Mucosa of rectum (tissue), 2 donors: ENCODE results near the gene PDE6H.

ENCODE experiments used
- H3K27ac ChIP-seq, 2 donors: one replicate each; pipeline ENCODE4 v1.7.0; 2013; ENCODE audit warnings: inconsistent platforms in 2 of 2, low read depth in 2 of 2, low read length in 2 of 2
- H3K27me3 ChIP-seq, 2 donors: one replicate each; pipeline ENCODE4 v1.7.0; 2013; ENCODE audit warnings: low read length in 2 of 2; ENCODE audit not compliant: control insufficient read depth in 2 of 2, insufficient read depth in 2 of 2
- H3K36me3 ChIP-seq, 2 donors: one replicate each; pipeline ENCODE4 v1.7.0; 2013; ENCODE audit warnings: low read length in 2 of 2; ENCODE audit not compliant: control insufficient read depth in 2 of 2, insufficient read depth in 2 of 2
- H3K4me1 ChIP-seq, 2 donors: one replicate each; pipeline ENCODE4 v1.7.0; 2013; ENCODE audit warnings: low read length in 2 of 2, mild to moderate bottlenecking in 1 of 2; ENCODE audit not compliant: control insufficient read depth in 2 of 2, insufficient read depth in 2 of 2
- H3K4me3 ChIP-seq, 2 donors: one replicate each; pipeline ENCODE4 v1.7.0; 2013; ENCODE audit warnings: low read length in 2 of 2
- H3K9ac ChIP-seq, 2 donors: one replicate each; pipeline ENCODE4 v1.7.0; 2013; ENCODE audit warnings: low read length in 2 of 2, low read depth in 1 of 2, mild to moderate bottlenecking in 1 of 2
- H3K9me3 ChIP-seq, 2 donors: one replicate each; pipeline ENCODE4 v1.7.0; 2013; ENCODE audit warnings: low read length in 2 of 2; ENCODE audit not compliant: control insufficient read depth in 2 of 2
- donor health status: healthy.
- donor health status: Normal muscosa, but diverticular disease.

PDE6H gene

DNA sequence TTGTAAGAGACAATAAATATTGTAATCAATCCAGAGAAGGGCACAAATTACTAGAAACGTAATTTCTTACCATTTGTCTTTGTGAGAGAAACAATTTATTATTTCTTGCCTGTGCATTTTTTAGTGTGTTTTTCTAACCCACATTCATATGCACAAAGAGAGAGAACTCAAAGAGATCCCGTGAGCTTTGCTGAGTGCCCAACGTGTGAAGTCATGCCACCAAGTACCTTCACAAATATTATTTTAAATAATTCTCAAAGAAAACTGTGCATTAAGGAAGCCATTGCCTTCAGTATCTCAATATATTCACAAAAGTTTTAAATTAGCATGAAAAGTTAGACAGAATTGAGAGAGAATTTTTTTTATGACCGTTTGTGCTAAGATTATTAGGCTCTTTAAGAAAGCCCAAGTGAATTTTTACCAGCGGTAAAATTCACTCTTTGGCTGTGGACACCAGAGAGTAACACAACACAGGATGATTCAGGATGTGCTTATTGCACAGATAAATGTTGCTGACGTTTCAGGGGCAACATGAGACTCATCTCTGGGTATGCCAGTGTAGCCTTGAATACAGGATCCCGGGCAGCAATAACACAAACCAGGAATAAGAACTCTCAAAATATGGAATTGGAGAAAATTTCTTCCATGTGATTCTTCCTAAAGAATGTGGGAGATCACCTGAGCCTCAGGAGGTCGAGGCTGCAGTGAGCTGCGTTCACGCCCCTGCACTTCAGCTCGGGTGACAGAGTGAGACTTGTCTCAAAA, 14.3 kb upstream of the PDE6H start:
- Histone ChIP-seq H3K9ac (peak overlapping the region; percentile 17 to 42), H3K27me3 (no peaks in the 10 kb centered on the region), H3K4me3 (peak overlapping the region in 1 of 2 donors; percentile 75), H3K27ac (peak overlapping the region; percentile 53 to 81), H3K9me3 (no peaks in the 10 kb centered on the region), H3K4me1 (peaks cover 4 to 9% of the 10 kb centered on the region in 2 donors), H3K36me3 (no peaks in the 10 kb centered on the region)

DNA sequence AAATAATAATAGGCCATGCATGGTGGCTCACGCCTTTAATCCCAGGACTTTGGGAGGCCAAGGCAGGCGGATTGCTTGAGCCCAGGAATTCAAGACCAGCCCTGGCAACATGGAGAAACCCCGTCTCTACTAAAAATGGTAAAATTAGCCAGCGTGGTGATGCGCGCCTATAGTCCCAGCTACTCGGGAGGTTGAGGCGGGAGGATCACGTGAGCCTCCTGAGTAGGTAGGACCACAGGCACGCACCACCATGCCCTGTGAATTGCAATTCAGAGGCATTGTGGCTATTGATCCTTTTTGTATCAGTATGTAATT, 13.8 kb upstream of the PDE6H start:
- peak overlapping the region in 1 of 2 donors; percentile 17 for H3K9ac ChIP-seq
- H3K27me3 ChIP-seq, result no peaks in the 10 kb centered on the region
- peaks cover 4 to 9% of the 10 kb centered on the region in 2 donors for H3K4me1 ChIP-seq
- peak overlapping the region; percentile 53 to 81 for H3K27ac ChIP-seq
- no peaks in the 10 kb centered on the region for H3K9me3 ChIP-seq
- peak overlapping the region in 1 of 2 donors; percentile 75 for H3K4me3 ChIP-seq
- no peaks in the 10 kb centered on the region for H3K36me3 ChIP-seq

DNA sequence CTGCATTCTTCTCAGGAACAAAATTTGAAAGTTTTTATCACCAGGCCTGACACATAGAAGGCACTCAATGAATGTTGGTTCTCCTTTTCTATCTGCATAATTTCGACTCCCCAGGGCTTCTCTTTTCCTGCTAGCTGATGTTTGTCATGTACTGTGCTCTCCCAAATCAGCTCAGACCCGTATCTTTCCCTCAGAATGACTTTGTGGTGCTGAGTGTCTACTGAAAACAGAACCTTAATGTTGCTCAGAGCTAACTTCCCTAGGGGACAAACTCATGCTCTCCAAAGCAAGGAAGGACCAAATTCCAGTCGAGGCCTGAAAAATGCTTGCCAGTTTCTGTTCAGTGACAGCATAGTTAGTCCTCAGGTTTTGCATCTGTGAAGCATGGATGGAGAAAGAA, 13.4 kb upstream of the PDE6H start:
- Histone ChIP-seq H3K9me3 (no peaks in the 10 kb centered on the region), H3K27ac (peak overlapping the region; percentile 73 to 81), H3K27me3 (no peaks in the 10 kb centered on the region), H3K36me3 (no peaks in the 10 kb centered on the region), H3K4me3 (peak overlapping the region; percentile 44 to 75), H3K4me1 (peaks cover 4 to 9% of the 10 kb centered on the region in 2 donors), H3K9ac (peak overlapping the region; percentile 41 to 60)

DNA sequence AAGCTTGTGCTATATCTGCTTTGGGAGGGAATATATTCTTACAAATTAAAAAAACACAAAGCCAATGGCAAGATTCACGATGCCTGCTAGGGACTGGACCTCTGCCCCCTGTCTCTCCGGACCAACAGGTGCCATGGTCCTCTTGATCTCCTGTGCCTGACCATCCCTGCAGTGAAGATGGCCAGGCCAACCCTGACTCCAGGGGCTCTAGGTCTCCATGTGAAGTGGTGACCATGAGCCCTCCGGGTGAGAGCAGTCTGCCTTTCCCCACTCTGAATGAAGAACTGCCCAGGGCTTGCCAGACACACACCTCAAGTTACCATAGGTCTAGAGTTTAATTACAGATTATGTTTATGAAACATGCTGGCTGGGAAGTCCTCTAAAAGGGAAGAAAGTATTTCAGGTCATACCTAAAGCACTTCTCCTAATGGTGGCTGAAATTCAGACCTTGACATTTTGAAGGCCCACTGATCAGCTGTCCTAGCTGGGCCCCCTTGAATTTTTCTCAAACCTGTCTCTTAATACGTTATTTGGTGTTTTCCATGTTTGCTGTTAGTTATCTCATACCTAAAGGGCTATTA, 12.8 kb upstream of the PDE6H start:
- peak overlapping the region; percentile 41 to 60 for H3K9ac ChIP-seq
- H3K27me3 ChIP-seq, result no peaks in the 10 kb centered on the region
- peak overlapping the region; percentile 73 to 81 for H3K27ac ChIP-seq
- H3K36me3 ChIP-seq, result no peaks in the 10 kb centered on the region
- H3K4me1 ChIP-seq, result peaks cover 4 to 9% of the 10 kb centered on the region in 2 donors
- peak overlapping the region; percentile 44 to 75 for H3K4me3 ChIP-seq
- no peaks in the 10 kb centered on the region for H3K9me3 ChIP-seq

DNA sequence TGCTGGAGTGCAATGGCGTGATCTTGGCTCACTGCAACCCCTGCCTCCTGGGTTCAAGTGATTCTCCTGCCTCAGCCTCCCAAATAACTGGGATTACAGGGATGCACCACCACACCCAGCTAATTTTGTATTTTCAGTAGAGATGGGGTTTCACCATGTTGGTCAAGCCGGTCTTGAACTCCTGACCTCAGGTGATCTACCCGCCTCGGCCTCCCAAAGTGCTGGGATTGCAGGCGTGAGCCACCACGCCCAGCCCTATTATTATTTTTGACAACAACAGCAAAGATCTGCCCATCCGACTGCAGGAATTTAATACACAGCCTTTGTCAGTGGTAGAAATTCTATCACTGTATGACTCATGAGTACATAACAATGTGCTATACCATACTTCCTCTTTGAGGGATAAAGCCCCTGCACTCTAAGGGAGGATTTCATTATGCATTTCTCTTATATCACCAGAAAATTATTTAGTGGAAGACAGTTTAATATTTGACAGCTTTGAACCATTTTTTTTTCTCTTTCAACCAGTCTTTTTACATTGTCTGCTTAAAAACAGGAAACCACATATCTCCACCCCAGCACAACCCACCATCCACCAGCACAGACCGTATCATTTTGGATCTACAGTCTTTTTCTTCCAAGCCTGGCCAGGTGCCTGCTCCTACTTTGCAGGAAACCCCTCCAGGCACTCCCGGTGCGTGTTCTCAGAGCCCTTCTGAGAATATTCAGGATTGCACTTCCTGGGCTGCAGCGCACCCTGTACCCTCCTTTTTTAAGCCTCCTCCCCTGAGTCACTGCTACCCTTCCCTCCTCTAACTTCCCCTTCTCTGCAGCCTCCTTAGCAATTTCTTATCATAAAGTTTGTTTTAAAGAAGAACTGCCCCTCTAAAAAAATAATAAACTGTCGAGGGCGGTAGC, 12.0 kb upstream of the PDE6H start:
- Histone ChIP-seq H3K9ac (peak overlapping the region; percentile 10 to 19), H3K36me3 (no peaks in the 10 kb centered on the region), H3K27me3 (no peaks in the 10 kb centered on the region), H3K9me3 (no peaks in the 10 kb centered on the region), H3K4me3 (peak overlapping the region; percentile 42 to 75), H3K4me1 (peaks cover 4 to 9% of the 10 kb centered on the region in 2 donors), H3K27ac (peak overlapping the region; percentile 69 to 81)

DNA sequence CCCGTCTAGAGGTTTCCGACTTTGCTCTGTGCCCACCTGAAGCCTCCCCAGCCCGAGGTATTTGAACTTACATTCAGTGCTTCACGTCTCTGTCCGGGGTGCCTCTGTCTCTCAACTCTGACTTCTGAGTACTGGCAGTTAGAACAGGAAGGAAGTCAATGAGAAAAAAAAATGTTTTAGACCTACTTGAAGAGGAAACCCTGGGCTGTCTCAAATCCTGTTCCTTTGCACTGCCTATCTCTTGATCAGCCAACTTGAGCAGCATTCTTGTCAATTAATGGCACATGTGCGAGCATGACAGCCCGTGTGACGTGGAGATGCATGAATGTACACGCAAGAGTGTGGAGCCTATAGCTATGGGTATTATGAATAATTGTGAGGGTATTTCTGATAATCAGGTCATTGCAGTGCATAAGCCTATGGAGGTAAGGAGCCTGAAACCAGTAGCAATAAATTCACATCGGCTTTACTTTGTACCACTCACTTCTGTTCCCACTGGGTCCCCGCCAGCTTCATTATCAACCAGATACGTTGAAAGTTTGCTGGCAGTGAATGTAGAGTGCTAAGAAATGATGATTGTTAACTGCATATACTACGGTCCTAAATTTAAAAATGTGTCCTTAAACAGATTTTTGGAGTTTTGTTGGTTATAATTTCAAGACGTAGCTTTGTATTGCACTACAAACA, 11.2 kb upstream of the PDE6H start, which contains the start of gene ARHGDIB:
Gene ARHGDIB, minus strand, starts transcription at position 136 of the 687 bp plus-strand sequence. CDS start 10,889 bp downstream, outside the sequence.
- peak within 1 kb of the TSS; percentile 10 to 25 for H3K9ac ChIP-seq
- peak within 1 kb of the TSS; percentile 42 to 75 for H3K4me3 ChIP-seq

DNA sequence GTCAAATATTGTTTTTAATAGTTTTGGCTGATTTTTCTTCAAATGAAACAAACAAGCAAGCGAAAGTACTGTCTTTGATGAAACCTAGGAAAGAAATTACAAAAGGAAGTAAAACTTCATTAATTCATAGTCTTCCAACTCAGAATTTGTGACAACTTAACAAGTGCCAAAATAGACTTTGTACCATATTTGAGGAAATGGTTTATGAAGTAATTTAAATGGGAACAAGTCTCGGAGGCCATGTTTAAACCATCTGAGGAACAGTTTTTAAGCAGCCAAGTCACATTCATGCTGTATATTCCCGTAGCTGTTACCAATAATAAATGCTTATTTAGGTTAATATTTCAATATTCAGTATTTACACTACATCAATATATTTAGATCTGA, 10.7 kb upstream of the PDE6H start:
- peaks cover 4 to 9% of the 10 kb centered on the region in 2 donors for H3K4me1 ChIP-seq
- no peaks in the 10 kb centered on the region for H3K36me3 ChIP-seq
- H3K27ac ChIP-seq, result peak overlapping the region; percentile 69 to 81
- peak overlapping the region in 1 of 2 donors; percentile 25 for H3K9ac ChIP-seq
- no peaks in the 10 kb centered on the region for H3K27me3 ChIP-seq
- H3K4me3 ChIP-seq, result peak overlapping the region; percentile 42 to 75
- H3K9me3 ChIP-seq, result no peaks in the 10 kb centered on the region

More for the DNA sequence above, 11.2 kb upstream of the PDE6H start, which contains the start of gene ARHGDIB:
- Histone ChIP-seq H3K27ac (peak within 1 kb of the TSS; percentile 69 to 81), H3K36me3 (no peaks in the 10 kb centered on the region), H3K9me3 (no peaks in the 10 kb centered on the region), H3K27me3 (no peaks in the 10 kb centered on the region), H3K4me1 (peaks cover 4 to 9% of the 10 kb centered on the region in 2 donors)

DNA sequence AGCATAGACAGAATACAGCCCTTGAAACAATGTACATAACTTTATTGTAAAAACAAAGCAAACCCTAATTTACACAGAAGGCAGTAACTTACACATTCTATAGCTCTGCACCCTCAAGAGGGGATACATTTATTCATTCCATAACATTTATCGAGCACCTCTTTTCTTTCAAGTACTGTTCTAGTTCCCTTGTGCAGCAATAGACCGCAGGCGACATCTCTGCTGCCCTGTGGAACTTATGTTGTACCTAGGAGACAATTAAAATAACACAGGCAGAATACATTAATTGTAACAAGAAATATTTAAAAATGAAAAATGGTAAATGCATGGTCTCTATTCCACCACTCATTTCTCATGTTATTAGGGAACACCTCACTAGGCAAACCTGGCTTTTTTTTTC, 10.0 kb upstream of the PDE6H start:
- H3K36me3 ChIP-seq, result no peaks in the 10 kb centered on the region
- no peaks in the 10 kb centered on the region for H3K27me3 ChIP-seq
- H3K9me3 ChIP-seq, result no peaks in the 10 kb centered on the region
- peaks cover 3 to 8% of the 10 kb centered on the region in 2 donors for H3K4me1 ChIP-seq
- H3K9ac ChIP-seq, result no peak overlapping the region
- no peak overlapping the region for H3K4me3 ChIP-seq
- H3K27ac ChIP-seq, result no peak overlapping the region

DNA sequence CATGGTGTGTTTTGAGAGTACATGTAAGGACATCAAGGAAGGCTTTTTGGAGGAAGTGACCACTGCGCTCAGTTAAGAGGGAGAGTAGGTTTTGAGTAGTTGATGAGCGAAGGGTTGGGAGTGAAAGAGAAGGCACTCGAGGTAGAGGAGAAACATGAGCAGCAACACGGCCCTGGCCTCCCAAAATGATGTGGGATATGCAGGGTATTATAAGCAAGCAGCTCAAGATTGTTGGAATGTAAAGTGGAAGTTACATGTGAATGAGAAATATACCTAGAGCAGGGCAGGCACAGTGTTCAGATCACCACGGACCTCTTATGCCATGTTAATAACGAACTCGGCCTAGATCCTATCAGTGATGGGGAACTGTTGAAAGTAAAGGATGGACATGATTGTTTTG, 9.3 kb upstream of the PDE6H start:
- Histone ChIP-seq H3K9ac (no peak overlapping the region), H3K27me3 (no peaks in the 10 kb centered on the region), H3K9me3 (no peaks in the 10 kb centered on the region), H3K4me1 (peaks cover 0 to 5% of the 10 kb centered on the region in 2 donors), H3K27ac (no peak overlapping the region), H3K36me3 (no peaks in the 10 kb centered on the region), H3K4me3 (no peak overlapping the region)
